ENCODE measurements around the gene IQSEC1.

DNA sequence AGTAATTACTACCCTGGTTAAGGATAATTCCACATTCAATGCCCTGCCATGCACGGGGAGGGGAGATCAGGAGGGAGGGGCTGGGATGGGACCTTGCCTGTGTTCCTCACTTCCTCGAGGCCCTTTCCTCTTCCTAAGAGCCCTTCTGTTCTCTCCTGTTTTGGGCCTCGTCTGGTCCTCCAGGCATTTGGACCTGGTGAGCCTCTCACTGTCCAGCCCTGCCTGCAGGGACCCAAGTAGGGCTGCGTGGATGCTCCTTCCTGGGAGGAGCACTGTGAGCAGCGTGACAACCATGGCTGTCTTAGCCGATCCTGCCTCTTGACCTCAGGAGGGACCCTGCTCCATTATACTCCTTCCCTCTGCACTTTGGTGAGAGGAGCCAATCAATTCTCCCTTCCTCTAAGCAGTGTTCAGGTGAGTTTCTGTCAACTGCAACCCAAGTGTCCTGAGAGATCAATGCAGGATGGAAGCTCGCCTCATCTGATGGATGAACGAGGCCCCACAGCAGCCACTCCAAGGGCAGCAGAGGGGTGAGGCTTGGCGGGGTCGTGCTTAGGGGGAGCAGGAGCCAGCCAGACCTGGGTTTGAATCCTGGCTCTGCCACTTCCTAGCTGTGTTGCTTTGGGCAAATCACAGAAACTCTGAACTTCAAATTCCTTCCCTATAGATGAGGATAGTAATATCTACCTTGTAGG is 92.5 kb downstream of the IQSEC1 start:
- TF ChIP-seq, protein P1, sequence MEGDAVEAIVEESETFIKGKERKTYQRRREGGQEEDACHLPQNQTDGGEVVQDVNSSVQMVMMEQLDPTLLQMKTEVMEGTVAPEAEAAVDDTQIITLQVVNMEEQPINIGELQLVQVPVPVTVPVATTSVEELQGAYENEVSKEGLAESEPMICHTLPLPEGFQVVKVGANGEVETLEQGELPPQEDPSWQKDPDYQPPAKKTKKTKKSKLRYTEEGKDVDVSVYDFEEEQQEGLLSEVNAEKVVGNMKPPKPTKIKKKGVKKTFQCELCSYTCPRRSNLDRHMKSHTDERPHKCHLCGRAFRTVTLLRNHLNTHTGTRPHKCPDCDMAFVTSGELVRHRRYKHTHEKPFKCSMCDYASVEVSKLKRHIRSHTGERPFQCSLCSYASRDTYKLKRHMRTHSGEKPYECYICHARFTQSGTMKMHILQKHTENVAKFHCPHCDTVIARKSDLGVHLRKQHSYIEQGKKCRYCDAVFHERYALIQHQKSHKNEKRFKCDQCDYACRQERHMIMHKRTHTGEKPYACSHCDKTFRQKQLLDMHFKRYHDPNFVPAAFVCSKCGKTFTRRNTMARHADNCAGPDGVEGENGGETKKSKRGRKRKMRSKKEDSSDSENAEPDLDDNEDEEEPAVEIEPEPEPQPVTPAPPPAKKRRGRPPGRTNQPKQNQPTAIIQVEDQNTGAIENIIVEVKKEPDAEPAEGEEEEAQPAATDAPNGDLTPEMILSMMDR (IDR thresholded peaks at IDR 0.05): no peak
- TF ChIP-seq EZH2 (IDR thresholded peaks at IDR 0.05; ENCODE audit: borderline replicate concordance, insufficient read depth, low read depth, low read length, poor library complexity, severe bottlenecking): no peak
